ENCODE results near the gene AGAP2.
"Not testable (repeated sequence)": the region's sequence is repeated elsewhere in the genome, so short reads cannot be mapped to it uniquely, and the experiment has no call there.

- TF ChIP-seq CTCF, POLR2AphosphoS5, POLR2A (IDR thresholded peaks at IDR 0.05): not testable (repeated sequence)
Measured at GRCh38 chr12:57721846-57722608, 16.5 kb downstream of the AGAP2 start.
